ENCODE data around the gene DNAH9.

DNAH9 gene

DNA sequence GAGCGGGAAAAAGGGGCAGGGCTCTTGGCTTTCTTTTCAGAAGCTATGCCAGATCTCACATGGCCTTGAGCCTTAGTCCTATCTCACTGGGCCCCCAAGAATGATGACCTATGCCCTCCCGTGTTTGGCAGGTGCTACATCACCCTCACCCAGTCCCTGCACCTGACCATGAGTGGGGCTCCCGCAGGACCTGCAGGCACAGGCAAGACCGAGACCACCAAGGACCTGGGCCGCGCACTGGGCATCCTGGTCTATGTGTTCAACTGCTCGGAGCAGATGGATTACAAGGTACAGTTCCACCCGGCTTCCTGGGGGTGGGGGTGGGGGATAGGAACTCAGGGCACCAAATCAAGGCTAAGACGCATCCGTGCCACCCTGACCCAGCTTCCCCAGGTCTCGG is 120.9 kb downstream of the DNAH9 start:
- TF ChIP-seq, protein P1, sequence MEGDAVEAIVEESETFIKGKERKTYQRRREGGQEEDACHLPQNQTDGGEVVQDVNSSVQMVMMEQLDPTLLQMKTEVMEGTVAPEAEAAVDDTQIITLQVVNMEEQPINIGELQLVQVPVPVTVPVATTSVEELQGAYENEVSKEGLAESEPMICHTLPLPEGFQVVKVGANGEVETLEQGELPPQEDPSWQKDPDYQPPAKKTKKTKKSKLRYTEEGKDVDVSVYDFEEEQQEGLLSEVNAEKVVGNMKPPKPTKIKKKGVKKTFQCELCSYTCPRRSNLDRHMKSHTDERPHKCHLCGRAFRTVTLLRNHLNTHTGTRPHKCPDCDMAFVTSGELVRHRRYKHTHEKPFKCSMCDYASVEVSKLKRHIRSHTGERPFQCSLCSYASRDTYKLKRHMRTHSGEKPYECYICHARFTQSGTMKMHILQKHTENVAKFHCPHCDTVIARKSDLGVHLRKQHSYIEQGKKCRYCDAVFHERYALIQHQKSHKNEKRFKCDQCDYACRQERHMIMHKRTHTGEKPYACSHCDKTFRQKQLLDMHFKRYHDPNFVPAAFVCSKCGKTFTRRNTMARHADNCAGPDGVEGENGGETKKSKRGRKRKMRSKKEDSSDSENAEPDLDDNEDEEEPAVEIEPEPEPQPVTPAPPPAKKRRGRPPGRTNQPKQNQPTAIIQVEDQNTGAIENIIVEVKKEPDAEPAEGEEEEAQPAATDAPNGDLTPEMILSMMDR (IDR thresholded peaks at IDR 0.05; ENCODE audit: low read depth, low read length) = no peak
- no peak overlapping the region for H3K4me3 ChIP-seq (ENCODE audit: low read depth, low read length)

DNA sequence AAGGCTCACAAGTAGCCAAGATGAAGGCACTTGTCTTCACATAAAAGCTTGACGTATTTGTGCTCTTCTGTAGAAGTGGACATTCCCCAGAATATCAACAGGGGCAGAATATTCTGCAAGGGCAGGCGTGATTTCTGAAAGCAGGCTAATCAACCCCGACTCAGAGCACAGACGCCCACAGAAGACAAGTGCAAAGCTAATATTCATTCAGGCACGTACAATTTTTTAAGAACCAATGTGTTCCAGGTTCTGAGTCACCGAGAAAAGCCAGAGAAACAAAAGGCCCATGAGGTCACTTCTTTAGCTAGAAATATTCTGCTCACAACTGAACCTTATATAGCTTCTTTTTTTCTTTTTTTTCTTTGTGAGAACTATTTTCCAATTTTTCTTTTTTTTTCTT is 121.6 kb downstream of the DNAH9 start:
- TF ChIP-seq, protein P1 (IDR thresholded peaks at IDR 0.05; ENCODE audit: low read depth, low read length) = no peak
- no peak overlapping the region for H3K4me3 ChIP-seq (ENCODE audit: low read depth, low read length)

- H3K4me3 ChIP-seq (ENCODE audit: low read depth, low read length) = no peak overlapping the region
- TF ChIP-seq, protein P1 (IDR thresholded peaks at IDR 0.05; ENCODE audit: low read depth, low read length) = no peak
Measured at GRCh38 chr17:11720816-11721215, 122.5 kb downstream of the DNAH9 start.

GRCh38 chr17:11730747-11731146 is 132.5 kb downstream of the DNAH9 start:
- TF ChIP-seq, protein P1 (IDR thresholded peaks at IDR 0.05; ENCODE audit: low read depth, low read length) = no peak

GRCh38 chr17:11736613-11737312 is 138.5 kb downstream of the DNAH9 start:
- TF ChIP-seq, protein P1 (IDR thresholded peaks at IDR 0.05; ENCODE audit: low read depth, low read length) = no peak

More at GRCh38 chr17:11730747-11731146, 132.5 kb downstream of the DNAH9 start:
- H3K4me3 ChIP-seq (ENCODE audit: low read depth, low read length) = no peak overlapping the region

GRCh38 chr17:11737313-11737679 is 139.0 kb downstream of the DNAH9 start:
- no peak overlapping the region for H3K4me3 ChIP-seq (ENCODE audit: low read depth, low read length)
- TF ChIP-seq, protein P1 (IDR thresholded peaks at IDR 0.05; ENCODE audit: low read depth, low read length) = no peak

More at GRCh38 chr17:11736613-11737312, 138.5 kb downstream of the DNAH9 start:
- H3K4me3 ChIP-seq (ENCODE audit: low read depth, low read length) = no peak overlapping the region

DNA sequence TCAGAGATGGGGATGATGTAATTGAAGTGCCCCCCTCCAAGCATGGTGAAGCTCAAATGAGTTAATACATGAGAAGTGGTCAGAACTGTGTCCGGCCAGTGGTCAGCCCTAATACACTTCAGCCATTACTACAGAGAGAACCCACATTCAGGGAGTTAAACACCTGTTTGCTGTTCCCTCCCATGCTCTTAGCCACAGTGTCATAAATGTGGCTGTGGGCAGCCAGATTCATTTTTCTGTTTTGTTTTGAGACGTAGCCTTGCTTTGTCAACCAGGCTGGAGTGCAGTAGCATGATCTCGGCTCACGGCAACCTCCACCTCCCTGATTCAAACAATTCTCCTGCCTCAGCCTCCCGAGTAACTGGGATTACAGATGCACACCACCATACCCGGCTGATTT is 139.9 kb downstream of the DNAH9 start:
- H3K4me3 ChIP-seq (ENCODE audit: low read depth, low read length) = no peak overlapping the region
- TF ChIP-seq, protein P1 (IDR thresholded peaks at IDR 0.05; ENCODE audit: low read depth, low read length) = no peak

Measured in WI38 (cell line).